Tibial artery (tissue), 4 donors: ENCODE measurements around the gene PDCL2.

Experiments used
- DNase-seq, 2 donors: peaks; one replicate each; pipeline ENCODE4 v3.0.0-alpha.2; 2019
- H3K27ac ChIP-seq, 2 donors: fragments of 200-600 bp; sonication (generic) in 1 of 2; 1 replicate in 1 of 2; 2 replicates in 1 of 2; pipeline ENCODE4 v1.5.1; 2018 to 2019; ENCODE audit warnings: mild to moderate bottlenecking in 1 of 2
- H3K27me3 ChIP-seq, 2 donors: fragments of 200-600 bp; sonication (generic) in 1 of 2; one replicate each; pipeline versions ENCODE4 v1.5.1 to v1.6.0; 2016 to 2019
- H3K36me3 ChIP-seq, 3 donors: fragments of 200-600 bp; sonication (generic) in 2 of 3; one replicate each; pipeline ENCODE4 v1.5.1; 2016 to 2019; ENCODE audit warnings: mild to moderate bottlenecking in 2 of 3
- H3K4me1 ChIP-seq, 4 donors: fragments of 200-600 bp; sonication (generic) in 2 of 4; 1 replicate in 3 of 4; 2 replicates in 1 of 4; pipeline ENCODE4 v1.5.1; 2016 to 2019
- H3K4me3 ChIP-seq, 2 donors: fragments of 200-600 bp; sonication (generic) in 1 of 2; 1 replicate in 1 of 2; 2 replicates in 1 of 2; pipeline ENCODE4 v1.5.1; 2018 to 2019; ENCODE audit warnings: mild to moderate bottlenecking in 2 of 2
- H3K9me3 ChIP-seq, 3 donors: fragments of 200-600 bp; sonication (generic) in 1 of 3; one replicate each; pipeline ENCODE4 v1.5.1; 2016 to 2019
- intact Hi-C: fragments of 100-400 bp; cut with DNase I; formaldehyde crosslinking; loops from one replicate; pipeline ENCODE4 v1.15.0; 2023; ENCODE audit warnings: low total_unique reads
- TF ChIP-seq, protein P1 (sequence below), 2 experiments: fragments of 200-600 bp in 1 of 2; fragments of 450-650 bp in 1 of 2; IDR thresholded peaks; one replicate each; pipeline ENCODE4 v1.5.1; 2017 to 2019; ENCODE audit warnings: antibody characterized with exemption in 2 of 2, mild to moderate bottlenecking in 1 of 2, moderate library complexity in 1 of 2

The PDCL2 gene

DNA sequence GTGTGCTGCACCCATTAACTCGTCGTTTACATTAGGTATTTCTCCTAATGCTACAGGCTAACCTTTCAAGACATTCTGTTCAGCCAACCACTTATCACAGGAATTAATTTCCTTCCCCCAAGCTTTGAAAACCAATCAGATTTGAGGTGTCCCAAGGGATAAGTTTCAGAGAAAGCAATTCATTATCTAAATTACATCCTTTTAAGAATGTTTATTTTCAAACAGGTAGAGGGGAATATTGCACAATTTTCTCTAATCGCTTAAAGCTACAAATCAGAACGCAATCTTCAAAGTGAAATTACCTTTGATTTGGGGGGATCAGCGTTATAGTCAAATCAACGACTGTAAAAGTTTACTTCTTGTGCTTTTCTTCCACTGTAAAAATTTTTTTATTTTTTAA lies 46.9 kb downstream of the PDCL2 start:
- no peaks in the 10 kb centered on the region for H3K36me3 ChIP-seq
- H3K4me3 ChIP-seq: peak overlapping the region; percentile 61 to 98
- intact Hi-C loops: loop anchor here (5.0 kb wide), 3 partner anchors 148 to 307 kb away; partner anchors contain the start of genes EXOC1, SRD5A3 and TMEM165
- no peaks in the 10 kb centered on the region for H3K9me3 ChIP-seq
- DNase-seq: no peak
- no peaks in the 10 kb centered on the region for H3K27me3 ChIP-seq
- H3K4me1 ChIP-seq: peaks cover 0 to 19% (median 6%) of the 10 kb centered on the region in 4 donors
- H3K27ac ChIP-seq: peak overlapping the region; percentile 88 to 100
- TF ChIP-seq, protein P1, sequence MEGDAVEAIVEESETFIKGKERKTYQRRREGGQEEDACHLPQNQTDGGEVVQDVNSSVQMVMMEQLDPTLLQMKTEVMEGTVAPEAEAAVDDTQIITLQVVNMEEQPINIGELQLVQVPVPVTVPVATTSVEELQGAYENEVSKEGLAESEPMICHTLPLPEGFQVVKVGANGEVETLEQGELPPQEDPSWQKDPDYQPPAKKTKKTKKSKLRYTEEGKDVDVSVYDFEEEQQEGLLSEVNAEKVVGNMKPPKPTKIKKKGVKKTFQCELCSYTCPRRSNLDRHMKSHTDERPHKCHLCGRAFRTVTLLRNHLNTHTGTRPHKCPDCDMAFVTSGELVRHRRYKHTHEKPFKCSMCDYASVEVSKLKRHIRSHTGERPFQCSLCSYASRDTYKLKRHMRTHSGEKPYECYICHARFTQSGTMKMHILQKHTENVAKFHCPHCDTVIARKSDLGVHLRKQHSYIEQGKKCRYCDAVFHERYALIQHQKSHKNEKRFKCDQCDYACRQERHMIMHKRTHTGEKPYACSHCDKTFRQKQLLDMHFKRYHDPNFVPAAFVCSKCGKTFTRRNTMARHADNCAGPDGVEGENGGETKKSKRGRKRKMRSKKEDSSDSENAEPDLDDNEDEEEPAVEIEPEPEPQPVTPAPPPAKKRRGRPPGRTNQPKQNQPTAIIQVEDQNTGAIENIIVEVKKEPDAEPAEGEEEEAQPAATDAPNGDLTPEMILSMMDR (IDR thresholded peaks at IDR 0.05): no peak

DNA sequence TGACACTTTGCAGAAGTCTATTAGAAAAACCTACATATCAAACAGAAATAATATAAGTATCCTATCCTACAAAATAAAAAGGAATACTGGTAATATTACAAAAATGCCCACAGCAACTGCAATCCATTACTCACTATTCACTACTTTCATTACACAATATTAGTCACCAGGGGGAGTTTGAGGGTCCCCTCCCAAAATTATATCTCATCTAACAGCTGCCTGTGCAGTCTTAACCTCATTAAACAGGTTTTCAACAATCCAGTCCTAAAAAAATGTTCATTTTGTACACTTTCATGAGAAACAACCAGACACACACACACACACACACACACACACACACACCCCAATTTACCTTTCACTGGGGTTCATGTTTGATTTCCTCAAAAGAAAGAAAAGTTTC lies 48.2 kb downstream of the PDCL2 start:
- H3K36me3 ChIP-seq: no peaks in the 10 kb centered on the region
- no peak overlapping the region for H3K27ac ChIP-seq
- H3K9me3 ChIP-seq: no peaks in the 10 kb centered on the region
- H3K4me3 ChIP-seq: no peak overlapping the region
- peaks cover 0 to 19% (median 6%) of the 10 kb centered on the region in 4 donors for H3K4me1 ChIP-seq
- intact Hi-C loops: no loop called here
- DNase-seq: no peak
- H3K27me3 ChIP-seq: no peaks in the 10 kb centered on the region
- TF ChIP-seq, protein P1 (IDR thresholded peaks at IDR 0.05): no peak

DNA sequence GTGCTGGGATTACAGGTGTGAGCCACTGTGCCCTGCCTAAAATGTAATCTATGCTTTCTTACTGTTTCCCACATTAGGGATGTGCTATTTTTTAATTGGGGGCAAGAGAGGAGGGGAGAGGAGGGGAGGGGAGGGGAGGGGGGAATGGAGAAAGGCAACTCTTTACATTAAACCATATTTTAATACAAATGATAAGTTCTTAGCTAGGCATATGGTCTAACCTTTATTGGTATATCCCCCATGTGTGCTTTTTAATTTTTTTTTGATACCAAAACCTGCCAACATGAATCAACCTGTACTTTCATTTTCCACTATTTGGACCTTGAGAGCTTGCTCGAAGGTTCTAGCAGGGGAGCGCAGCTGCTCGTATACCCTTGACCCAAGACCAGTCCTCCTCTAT lies 51.8 kb downstream of the PDCL2 start:
- H3K36me3 ChIP-seq: no peaks in the 10 kb centered on the region
- TF ChIP-seq, protein P1 (IDR thresholded peaks at IDR 0.05): no peak
- no peaks in the 10 kb centered on the region for H3K27me3 ChIP-seq
- no peaks in the 10 kb centered on the region for H3K9me3 ChIP-seq
- H3K27ac ChIP-seq: no peak overlapping the region
- intact Hi-C loops: no loop called here
- DNase-seq: no peak
- H3K4me3 ChIP-seq: no peak overlapping the region
- H3K4me1 ChIP-seq: peaks cover 0 to 11% (median 3%) of the 10 kb centered on the region in 4 donors

DNA sequence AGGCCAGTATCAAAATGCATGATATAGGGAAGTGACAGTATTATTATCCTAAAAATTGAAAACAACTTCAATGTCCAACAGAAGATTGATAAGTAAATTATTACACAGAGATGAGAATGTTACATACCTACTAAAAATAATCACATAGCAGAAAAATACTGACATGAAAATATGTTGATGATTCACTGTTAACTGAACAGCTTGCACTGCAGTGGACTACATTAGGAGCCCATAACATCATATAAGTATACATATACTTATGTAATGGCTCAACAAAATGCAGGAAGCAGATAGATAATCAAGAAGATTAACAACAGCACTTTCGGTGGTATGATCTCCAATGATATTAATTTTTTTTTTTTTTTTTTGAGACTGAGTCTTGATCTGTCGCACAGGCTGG lies 52.4 kb downstream of the PDCL2 start:
- H3K27me3 ChIP-seq: no peaks in the 10 kb centered on the region

DNA sequence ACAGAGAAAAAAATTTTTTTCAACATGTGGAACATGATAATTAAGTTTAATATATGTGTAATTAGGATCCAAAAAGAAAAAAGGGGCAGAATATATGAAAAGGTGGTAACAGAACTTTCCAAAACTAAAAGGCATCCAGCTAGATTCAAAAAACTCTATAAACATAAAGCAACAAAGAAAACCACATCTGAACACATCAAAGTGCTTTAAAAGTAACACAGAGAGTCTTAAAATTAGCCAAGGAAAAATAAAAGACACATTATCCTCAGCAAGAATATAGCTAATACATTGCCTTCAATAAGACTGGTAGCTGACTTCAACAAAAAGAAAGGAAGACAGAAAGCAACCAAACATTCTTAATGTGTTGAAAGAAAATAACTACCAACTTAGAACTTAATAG lies 53.5 kb downstream of the PDCL2 start:
- DNase-seq: no peak
- Histone ChIP-seq H3K4me1 (no peaks in the 10 kb centered on the region), H3K27me3 (no peaks in the 10 kb centered on the region), H3K4me3 (no peak overlapping the region), H3K27ac (no peak overlapping the region), H3K36me3 (no peaks in the 10 kb centered on the region), H3K9me3 (peaks cover 0 to 2% (median 0%) of the 10 kb centered on the region in 3 donors)
- TF ChIP-seq, protein P1 (IDR thresholded peaks at IDR 0.05): no peak
- intact Hi-C loops: no loop called here

More for the DNA sequence above, 52.4 kb downstream of the PDCL2 start:
- no peak for DNase-seq
- no peak overlapping the region for H3K4me3 ChIP-seq
- H3K4me1 ChIP-seq: peaks cover 0 to 5% (median under 1%) of the 10 kb centered on the region in 4 donors
- no peaks in the 10 kb centered on the region for H3K36me3 ChIP-seq
- H3K27ac ChIP-seq: no peak overlapping the region
- intact Hi-C loops: no loop called here
- TF ChIP-seq, protein P1 (IDR thresholded peaks at IDR 0.05): no peak
- no peaks in the 10 kb centered on the region for H3K9me3 ChIP-seq

DNA sequence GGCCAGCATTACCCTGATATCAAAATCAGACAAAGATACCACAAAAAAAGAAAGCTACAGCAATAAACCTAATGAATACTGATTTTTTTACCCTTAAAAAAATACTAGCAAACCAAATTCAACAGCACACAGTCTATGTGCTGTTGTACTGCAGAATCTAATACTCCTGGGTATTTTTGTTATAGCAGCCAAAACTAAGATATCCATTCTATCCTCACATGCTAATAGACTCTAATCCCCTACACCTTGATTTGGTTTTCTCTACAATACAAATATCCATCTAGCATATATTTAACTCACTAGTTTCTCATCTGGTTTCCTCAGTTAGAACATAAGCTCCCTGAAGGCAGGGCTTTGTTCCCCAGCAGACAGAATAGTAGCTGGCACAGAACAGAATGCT lies 57.7 kb downstream of the PDCL2 start:
- TF ChIP-seq, protein P1 (IDR thresholded peaks at IDR 0.05): no peak
- Histone ChIP-seq H3K9me3 (peaks cover 0 to 8% (median 0%) of the 10 kb centered on the region in 3 donors), H3K36me3 (no peaks in the 10 kb centered on the region), H3K4me1 (no peaks in the 10 kb centered on the region), H3K4me3 (no peak overlapping the region), H3K27me3 (no peaks in the 10 kb centered on the region), H3K27ac (no peak overlapping the region)
- no peak for DNase-seq
- intact Hi-C loops: no loop called here
